NCI-H345 treated with DMSO at 0.1 percent for 48 hours (cell line): ENCODE measurements around the gene CCR1.
A peak's percentile ranks its signal among the peaks of the same experiment; 100 is the strongest.

Source experiments
- DNase-seq: peaks from one replicate; lab custom pipeline; 2025; ENCODE audit not compliant: unreplicated experiment; lab: John Stamatoyannopoulos, UW

CCR1 gene

DNA sequence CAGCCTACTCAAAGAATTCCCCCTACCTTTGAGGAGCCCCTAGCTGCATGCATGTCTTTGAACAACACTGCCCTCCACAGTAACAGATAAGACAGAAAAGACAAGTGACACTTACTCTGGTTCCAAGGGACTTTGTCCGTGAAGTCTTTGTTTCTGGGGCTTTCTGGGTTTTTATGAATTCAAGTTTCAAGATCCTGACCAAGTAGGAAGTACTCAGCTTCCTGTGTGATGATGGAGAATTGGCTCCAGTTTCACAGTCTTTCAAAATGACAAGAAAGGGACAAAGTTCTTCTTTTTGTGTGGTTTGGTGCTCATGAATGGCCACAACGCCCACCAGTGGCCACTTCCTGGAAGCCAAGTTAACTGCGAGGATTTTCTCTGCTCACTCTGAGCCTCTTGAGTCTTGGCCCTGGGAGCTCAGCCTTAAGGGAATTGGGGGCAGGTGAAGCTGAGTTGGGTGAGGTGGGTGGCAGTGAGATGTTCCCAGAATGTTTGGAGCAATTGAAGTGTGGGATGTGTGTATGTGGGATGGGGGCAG lies at the start of gene CCR1:
TSS of gene CCR1 (minus strand) at position 147 of the 538 bp plus-strand sequence. CDS start 4,000 bp downstream, outside the sequence.
- DNase-seq: no peak

DNA sequence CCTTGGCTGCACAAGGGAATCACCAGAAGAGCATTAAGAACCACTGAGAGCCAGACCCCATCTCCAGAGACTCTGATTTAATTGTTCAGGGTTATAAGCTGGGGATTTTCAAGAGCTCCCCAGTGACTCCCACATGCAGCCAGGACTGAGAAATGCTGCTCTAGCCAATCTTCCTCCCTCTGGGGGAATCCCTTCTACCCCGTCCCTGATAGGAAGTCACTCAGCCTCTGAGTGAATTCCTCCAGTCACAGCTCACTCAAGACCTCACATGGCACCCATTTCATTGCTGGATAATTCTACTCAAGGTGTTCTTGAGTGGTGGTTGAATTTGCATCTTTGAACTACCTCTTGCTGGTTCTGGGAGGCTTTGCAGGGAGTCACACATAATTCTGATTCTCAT lies 44.9 kb upstream of the CCR1 start:
- DNase-seq: no peak

DNA sequence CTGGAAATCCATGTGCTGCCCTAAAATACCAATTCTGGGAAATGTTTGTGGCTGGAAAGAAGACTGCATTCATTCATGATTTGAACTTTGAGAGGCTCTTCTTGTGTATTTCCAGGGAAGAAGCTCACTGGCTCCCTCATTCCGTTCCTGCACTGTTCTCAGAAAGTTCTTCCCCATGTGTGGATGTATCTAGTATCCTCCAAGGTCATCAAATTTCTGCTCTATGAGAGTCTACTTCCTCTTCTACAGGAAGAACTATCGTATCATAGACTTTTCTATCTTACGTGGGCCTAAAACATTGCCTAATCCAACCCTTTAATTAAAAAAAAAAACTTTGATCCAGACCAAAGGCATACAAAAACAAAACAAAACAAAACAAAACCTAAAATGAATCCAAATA lies 37.0 kb upstream of the CCR1 start:
- no peak for DNase-seq

DNA sequence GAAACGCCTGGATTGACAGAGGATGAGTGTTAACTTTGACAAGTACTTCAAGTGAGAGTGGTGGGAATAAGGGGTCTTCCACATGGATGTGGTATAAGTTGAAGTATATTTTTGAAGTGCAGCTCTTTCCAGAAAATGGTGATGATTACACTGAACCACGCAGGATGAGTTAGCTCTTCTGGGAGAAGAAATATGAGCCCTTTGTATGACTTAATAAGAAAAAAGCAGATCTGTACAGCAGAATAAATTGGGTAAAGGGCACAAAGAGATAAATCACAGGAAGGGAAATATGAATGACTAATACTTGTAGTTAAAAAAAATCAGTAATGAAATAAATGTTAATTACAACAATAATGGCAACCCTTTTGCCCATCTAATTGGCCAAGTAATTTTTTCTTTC lies 35.4 kb upstream of the CCR1 start:
- no peak for DNase-seq

DNA sequence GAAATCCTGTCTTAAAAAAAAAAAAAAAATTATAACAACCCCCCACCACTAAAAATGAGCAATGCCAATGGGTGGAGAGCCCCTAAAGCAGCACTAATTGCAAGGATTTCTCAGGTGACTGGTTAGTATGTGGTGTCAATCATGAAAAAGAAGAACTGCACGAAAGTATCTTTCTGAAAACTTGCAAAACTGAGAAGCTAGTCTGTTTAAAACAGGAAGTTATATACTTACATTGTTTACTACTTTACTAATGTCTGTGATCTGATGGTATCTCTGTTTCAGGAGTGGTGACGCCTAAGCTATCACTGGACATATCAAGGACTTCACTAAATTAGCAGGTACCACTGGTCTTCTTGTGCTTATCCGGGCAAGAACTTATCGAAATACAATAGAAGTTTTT lies 34.0 kb upstream of the CCR1 start, which contains the start of gene CCR3:
TSS of gene CCR3 (plus strand) at position 341 of the 400 bp plus-strand sequence. CDS start 22,699 bp downstream, outside the sequence.
- DNase-seq: no peak

DNA sequence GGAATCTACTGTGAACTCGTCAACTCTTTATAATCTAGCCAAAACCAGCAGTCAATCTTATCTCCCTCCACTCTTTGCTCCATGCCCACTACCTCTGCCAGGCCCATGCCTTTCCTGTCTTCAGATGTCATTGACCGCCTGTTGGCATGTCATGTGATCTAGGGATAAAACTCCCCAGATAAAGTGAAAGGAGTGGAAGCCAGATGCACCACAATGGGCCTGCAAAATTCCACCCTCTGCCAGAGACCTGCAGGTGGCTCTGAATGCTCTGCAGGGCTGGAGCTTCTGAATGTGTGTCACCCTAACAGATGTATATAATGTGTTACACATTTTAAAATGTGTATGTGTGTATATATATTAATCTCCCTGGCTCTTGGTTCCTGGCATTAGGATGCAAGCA lies 31.8 kb upstream of the CCR1 start:
- no peak for DNase-seq

DNA sequence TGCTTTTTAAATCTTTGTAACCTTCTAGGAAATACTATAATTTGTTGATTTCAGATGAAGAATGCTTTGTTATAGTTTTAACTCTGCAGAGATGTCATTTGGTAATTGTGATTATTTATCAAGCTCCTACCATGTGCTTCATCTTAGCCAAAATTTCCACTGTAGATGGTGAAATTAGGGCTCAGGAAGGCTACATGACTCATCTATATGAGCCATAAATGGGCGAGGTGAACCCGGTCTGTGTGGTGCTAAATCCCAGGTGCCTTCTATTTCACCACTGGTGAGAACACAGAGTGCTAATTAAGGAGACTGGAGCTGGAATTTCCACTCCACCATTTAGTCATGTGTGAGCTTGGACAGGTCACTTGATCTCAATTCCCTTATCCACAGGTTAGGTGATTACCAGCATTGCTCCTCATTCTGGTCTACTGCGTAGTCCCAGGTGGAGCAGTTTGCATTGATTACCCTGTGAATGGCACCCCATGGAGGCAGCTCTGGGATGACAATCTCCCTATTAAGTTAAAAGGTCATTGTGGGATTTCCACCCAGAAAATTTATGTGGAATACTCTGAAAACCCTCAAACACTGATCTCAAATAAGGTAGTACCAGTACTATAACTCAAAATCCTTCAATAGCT lies 31.3 kb upstream of the CCR1 start:
- DNase-seq: no peak

DNA sequence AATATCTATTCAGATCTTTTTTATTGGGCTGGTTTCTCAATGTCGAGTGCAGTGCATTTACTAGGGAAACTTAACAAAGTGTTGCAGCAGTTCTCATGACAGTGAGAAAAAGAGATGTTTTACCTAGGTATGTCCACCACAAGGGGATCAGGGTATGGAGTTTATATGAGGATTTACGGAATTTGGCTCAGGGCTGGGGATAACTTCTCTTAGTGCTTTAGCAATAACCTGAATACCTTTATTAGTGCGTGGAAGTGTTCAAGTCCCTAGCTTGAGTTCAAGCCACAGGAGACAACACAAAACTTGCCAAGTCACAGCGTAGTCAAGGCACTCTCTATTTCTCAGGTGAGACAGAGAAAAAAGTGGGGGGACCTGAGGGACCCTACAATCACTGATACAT lies 30.3 kb upstream of the CCR1 start:
- no peak for DNase-seq

DNA sequence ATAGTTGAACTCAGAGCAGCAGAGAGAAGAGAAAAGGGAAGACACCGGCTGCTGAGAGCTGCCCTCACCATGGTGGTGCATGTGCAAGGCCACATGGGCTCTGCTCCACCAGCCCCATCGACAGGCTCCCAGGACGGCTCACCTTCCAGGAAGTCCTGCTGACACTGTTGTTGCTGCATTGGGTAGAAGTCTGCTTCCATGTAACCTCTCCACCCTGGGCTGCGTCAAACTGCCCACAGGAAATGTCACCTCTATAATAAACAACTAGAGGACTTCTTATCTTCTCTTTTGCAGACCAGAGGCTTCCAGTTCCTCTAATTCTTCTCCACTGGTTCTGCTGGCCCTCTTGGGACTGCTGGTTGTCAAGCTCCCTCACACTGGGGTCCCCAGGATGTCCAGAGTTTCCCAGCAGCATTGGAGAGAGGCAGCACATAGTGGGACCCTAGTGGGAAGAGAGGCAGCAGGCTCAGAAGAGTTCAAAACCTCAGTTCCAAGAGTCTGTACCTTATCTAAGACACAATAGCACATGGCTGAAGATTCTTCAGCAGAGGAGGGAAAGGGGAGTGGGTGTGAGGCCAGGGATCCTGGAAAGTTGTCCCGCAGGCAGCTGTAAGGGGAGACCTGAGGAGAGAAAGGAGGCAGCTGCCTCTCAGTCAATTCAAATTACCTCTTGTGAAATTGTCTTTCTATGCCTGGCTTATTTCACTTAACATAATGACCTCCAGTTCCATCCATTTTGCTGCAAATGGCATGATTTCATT lies 28.4 kb upstream of the CCR1 start:
- DNase-seq: no peak

DNA sequence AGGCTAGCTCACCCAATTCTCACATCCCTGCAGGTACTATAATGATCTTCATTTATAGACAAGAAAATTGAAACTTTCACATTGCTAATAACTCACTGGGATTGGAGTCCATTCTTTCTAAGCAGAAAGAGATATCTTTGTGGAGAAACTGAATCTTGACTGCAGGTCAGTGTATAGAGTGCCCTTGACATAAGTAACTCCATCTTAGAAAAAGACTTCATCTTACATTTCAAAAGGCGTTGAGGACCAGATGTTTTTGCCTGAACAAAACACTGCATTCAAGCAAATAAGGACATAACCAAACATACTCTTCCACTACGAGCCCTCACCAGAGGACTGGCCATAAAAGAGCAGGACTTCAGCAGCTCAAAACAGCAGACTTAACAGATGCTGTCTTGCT lies 27.3 kb upstream of the CCR1 start:
- no peak for DNase-seq

DNA sequence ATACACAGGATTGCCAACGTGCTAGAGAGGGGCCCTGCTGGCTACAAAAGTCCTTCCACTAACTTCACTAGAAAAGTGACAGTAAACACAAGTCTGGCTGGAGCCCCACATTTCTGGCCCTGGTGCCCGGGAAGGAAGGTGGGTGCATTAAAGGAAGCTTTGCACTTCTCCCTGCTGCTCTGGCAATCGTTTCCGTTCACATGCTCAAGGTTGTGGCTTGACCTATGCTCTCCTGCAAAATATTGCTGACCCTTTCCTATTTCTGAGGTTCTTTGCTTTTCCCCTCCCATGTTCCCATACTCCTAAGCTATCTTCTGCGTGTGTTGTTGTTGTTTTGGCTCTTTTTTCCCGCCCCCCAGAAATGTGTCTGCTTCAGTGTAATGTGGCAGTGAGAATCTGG lies 25.1 kb upstream of the CCR1 start:
- DNase-seq: no peak

DNA sequence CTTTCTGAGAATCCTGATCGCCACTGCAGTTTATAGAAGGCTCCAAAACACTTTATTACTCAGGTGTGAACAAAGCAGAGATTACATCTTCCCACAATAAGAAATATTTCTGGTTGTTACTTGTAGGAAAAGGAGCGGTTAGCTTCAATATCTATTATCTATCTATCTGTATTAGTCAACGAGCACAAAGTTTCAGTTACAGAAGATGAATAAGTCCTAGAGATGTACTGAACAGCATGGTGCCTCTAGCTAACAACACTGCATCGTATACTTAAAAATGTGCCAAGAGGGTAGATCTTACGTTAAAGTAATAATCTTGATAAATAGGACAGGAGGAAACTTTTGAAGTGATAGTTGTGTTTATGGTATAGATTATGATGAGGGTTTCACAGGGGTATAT lies 23.2 kb upstream of the CCR1 start:
- no peak for DNase-seq

DNA sequence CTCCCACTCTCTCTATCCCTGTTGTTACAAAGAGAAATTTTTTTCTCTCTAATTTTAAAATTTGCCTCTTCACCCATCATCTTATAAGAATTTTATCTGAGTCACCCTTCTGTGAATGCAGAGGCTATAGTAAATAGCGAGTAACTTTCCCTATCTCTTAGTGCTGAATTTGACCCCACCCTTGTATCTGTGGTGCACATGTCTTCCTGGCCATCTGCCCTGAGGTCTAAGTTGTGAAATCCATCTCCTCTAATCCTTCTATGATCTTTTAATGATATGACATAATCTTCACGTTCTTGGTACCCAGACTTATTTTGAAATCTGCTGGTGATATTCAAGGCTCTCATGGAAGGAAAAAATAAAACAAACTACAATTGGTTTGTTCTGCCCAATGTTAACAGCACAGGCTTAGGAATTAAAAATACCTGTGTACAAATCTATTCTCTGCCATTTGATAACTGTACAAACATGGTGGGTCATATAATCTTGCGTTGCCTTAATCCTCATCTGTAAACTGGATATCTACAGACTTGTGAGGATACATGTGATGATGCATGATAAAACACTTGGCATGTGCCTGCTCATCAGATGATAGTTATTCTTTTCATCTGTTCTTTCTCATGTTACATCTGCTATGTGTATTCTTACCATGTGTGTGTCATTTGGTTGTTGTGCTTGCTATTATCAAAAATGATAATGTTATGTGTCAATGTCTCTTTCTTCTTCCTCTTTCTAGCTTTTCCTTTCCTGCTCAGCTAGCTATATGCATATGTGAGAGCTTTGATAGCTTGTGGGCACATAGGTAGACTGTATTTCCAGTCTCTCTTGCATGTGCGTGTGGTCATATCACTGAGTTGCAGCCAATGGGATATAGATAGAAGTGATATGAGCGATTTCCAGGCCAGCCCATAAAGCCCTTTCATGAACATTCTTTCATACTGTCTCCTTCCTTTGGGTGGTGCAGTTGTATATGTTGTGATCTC lies 20.4 kb upstream of the CCR1 start:
- no peak for DNase-seq

DNA sequence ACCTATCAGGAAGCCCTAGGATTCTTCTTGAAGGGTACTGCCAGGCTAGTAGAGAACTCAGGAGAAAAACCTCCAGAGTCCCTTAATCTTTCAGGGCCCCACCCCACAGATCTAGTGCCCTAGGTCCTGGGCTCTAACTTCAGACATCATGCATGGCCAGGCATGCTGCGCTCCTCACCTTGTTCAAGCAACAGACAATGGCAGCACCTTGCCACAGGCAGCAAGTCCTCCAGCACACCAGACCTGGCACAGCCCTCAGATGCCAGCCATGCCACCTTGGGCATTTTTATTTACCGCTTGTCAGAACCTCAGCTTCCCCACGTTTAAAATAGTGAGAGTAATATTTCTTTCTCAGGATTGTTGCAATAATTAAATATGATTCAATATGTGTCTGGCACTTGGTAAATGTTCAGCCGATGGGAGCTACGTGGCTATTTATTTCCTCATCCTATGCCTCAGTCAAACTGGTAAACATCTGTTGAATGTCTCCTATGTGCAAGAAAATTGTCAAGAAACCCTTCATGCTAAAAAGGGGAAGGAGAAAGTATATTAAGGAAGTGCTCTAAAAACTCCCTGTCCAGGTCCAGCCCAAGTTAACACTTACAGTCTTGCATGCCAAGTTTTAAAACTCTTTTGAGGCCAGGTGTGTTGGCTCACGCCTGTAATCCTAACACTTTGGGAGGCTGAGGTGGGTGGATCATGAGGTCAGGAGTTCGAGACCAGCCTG lies 14.5 kb upstream of the CCR1 start:
- no peak for DNase-seq

DNA sequence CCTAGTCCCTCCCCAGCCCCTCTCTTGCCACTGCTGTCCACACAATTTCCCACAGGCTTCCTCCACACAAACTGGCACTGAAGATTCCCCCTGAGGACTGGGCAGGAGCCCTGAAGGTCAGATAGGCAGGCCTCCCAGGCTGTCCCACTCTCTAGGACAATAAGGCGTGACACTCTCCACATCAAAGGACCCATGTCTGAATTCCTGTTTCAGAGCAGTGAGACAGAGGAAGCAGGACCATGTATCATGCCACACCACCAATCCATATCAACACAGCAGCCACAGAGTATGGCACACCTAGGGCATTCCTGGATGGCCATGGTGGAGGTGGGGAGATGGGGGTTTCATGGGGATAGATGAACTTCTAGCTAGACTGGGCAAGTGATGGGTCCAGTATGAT lies 13.8 kb upstream of the CCR1 start:
- no peak for DNase-seq

DNA sequence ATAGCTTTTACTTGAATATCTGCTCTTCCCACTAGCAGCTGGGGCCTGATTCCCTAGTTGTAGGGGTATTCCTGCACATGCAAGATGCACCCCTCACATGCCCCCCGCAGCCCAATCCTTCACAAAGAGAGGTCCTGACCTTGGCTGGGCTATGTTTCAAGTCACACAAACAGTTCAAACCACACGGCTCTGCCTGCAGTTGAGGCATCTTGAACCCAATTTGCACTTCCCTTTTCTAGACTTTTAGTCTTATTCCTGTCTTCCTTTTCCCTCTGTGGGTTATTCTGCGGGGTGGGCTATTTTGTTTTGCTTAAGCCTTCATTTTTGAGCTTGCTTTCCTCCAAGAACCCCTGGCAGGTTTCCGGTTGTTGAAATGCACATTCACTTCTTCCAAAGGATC lies 13.3 kb upstream of the CCR1 start:
- DNase-seq: no peak

DNA sequence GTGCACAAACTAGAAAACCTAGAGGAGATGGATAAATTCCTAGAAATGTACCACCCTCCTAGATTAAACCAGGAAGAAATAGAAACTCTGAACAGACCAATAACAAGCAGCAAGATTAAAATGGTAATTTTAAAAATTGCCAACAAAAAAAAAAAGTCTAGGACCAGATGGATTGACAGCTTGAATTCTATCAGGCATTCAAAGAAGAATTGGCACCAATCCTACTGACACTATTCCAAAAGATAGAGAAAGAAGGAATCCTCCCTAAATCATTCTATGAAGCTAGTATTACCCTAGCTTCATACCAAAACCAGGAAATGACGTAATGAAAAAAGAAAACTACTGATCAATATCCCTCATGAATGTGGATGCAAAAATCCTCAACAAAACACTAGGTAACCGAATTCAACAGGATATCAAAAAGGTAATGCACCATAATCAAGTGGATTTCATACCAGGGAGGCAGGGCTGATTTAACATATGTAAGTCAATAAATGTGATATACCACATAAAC lies 10.1 kb upstream of the CCR1 start:
- no peak for DNase-seq

DNA sequence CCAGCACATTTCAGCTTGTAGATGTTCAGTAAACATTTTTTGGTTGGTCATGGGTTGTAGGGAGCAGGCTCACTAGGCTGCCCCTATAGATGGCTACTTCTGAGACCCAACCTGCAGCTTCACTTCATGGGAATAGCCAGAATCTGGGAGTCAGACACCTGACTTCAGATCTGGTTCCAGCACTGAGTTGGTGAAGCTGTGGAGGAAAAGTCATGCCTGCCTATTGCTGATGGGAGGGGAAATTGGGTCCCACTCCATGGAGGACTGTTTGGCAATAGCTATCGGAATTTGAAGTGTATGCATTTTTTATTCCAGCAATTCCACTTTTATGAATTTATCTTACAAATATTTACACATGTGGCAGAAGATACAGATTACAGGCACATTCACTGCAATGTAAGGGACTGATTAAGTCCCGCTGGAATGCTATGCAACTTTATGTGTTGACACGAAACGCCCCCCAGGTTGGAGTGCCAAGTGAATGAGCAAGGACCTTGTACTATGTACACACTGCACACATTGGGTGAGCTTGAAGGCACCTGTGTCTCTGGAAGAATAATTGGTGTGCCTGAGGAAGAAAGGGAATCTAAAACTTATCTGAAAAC lies 7.8 kb upstream of the CCR1 start:
- no peak for DNase-seq

DNA sequence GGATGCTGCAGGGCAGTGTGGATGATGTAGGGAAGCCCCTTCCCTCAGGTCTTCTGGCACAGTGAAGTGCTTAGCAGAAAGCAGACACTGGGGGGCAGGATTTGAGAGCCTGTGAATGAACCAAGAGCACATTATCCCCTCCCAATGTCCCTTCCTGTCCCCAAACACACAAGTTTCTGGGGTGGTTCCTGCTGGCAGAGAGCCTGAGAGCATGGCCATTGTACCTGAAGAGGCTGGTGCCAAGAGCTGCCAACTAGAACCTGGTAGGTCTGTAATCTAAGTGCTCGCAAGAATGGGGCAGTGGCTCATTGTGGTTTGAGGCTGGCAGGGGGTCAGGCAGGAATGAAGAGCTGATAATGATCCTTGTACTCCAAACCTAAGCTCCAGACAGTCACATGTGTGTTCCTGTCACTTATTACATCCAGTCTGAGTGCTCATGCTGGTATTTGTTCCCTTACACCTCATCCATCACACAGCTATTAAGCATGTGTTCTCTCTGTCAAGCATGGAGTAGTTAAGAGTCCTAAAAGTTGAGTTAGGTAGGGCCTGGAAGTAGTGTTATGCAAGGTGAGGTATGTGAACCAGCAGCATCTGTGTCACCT lies 6.7 kb upstream of the CCR1 start:
- peak; percentile 97 for DNase-seq

DNA sequence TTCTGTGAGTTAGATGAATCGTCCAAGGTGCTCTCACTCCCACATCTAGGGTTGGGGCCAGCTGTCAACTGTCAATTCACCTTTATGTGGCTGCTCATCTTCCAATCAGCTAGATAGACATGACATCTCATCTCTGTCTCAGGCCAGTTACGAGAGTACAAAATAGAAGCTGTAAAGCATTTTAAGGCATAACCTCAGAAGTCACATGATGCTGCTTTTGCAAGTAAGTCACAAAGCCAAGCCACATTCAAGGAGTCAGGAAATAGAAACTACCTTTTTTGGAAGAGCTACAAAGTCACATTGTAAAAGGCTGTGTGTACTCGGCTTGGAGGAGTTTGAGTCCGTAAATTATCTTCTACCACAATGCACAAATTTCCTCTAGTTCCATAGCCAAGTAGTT lies 5.1 kb upstream of the CCR1 start:
- no peak for DNase-seq
